ENCODE results near the gene TOR4A. TPM values are rescaled to one million over a fixed set of nuclear protein-coding genes. Genes with fewer than 3 reads are reported as not detected.
A peak's percentile ranks its signal among the peaks of the same experiment; 100 is the strongest.

Gene TOR4A
- total and polyA plus RNA-seq, 2 donors (not counting 1 experiment from before 2014, with no cell fraction given): 8.3 to 15.3 TPM

DNA sequence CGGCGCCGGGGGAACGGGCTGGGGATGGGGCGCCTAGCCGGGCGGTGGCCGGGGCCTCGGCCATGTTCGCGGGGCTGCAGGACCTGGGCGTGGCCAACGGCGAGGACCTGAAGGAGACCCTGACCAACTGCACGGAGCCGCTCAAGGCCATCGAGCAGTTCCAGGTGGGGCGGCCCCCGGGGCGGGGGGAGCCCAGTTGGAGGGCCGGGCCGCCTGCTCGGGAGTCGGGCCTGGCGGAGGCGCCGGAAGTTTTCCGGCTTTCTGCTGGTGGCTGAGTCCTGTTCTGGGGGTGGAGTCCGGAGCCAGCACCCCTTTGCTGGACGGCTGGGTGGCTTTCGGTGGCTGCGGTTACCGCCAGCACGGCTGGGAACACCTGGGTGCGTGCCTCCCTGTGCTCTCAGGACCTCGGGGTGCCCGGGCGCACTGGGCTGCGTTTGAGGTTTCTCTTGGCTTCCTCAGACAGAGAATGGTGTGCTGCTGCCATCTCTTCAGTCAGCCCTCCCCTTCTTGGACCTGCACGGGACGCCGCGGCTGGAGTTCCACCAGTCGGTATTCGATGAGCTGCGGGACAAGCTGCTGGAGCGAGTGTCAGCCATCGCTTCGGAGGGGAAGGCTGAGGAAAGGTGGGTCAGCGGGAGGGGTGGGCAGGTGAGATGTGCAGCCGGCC, 21.9 kb upstream of the TOR4A start:
- peak overlapping the region; percentile 85 for H3K9ac ChIP-seq (ENCODE audit: low read length)
- peak overlapping the region; percentile 92 for H3K4me2 ChIP-seq (replicated peaks; ENCODE audit: low read depth, low read length, poor library complexity, severe bottlenecking)
- peaks cover 18% of the 10 kb centered on the region for H4K20me1 ChIP-seq (ENCODE audit: control insufficient read depth, insufficient read depth, low read length, poor library complexity, severe bottlenecking)
- H3K4me3 ChIP-seq (ENCODE audit: control extremely low read depth in 1 of 5, extremely low read depth in 1 of 5, insufficient read depth in 1 of 5, low read depth in 2 of 5, low read length in 4 of 5): peak overlapping the region; percentile 23 to 95 (median 81)
- intact Hi-C loops (cut with micrococcal nuclease): loop anchor here (1.0 to 2.0 kb wide), 4 partner anchors 13 to 55 kb away; partner anchors contain the start of genes TOR4A, TPRN and TUBB4B
- no peaks in the 10 kb centered on the region for H3K27me3 Mint-ChIP-seq
- TF ChIP-seq, protein P1, sequence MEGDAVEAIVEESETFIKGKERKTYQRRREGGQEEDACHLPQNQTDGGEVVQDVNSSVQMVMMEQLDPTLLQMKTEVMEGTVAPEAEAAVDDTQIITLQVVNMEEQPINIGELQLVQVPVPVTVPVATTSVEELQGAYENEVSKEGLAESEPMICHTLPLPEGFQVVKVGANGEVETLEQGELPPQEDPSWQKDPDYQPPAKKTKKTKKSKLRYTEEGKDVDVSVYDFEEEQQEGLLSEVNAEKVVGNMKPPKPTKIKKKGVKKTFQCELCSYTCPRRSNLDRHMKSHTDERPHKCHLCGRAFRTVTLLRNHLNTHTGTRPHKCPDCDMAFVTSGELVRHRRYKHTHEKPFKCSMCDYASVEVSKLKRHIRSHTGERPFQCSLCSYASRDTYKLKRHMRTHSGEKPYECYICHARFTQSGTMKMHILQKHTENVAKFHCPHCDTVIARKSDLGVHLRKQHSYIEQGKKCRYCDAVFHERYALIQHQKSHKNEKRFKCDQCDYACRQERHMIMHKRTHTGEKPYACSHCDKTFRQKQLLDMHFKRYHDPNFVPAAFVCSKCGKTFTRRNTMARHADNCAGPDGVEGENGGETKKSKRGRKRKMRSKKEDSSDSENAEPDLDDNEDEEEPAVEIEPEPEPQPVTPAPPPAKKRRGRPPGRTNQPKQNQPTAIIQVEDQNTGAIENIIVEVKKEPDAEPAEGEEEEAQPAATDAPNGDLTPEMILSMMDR (IDR thresholded peaks at IDR 0.05): no peak
- TF ChIP-seq EZH2 (IDR thresholded peaks at IDR 0.05; ENCODE audit: borderline replicate concordance, insufficient read depth, low read depth, low read length, poor library complexity, severe bottlenecking): no peak
- ATAC-seq (ENCODE audit: low read depth): no peak
- H3K27me3 ChIP-seq (replicated peaks in 1 of 4; ENCODE audit: control extremely low read depth in 1 of 4, control insufficient read depth in 3 of 4, insufficient read depth in 4 of 4, low read length in 3 of 4): no peaks in the 10 kb centered on the region
- no peaks in the 10 kb centered on the region for H3K9me3 ChIP-seq (ENCODE audit: control extremely low read depth in 1 of 3, control insufficient read depth in 2 of 3, insufficient read depth in 1 of 3, low read length in 2 of 3)
- WGBS (ENCODE audit: insufficient coverage): 2% methylated on average over 51 of the region's 51 CpGs
- H3K79me2 ChIP-seq (ENCODE audit: control insufficient read depth, insufficient read depth, low read length): peaks cover 35% of the 10 kb centered on the region
- ChIA-PET POLR2A (interaction anchor here (1.0 to 3.5 kb wide), 3 partner anchors 13 to 167 kb away, joined by 3 to 29 read pairs (median 6); partner anchors contain the start of genes EXD3, NOXA1 and TUBB4B), CTCF (interaction anchor here (1.0 to 3.0 kb wide), 4 partner anchors 16 to 47 kb away, joined by 3 to 18 read pairs (median 8); partner anchors contain the start of genes CYSRT1, NRARP and TUBB4B)
- peak overlapping the region; percentile 86 for H3K4me3 Mint-ChIP-seq
- peak overlapping the region; percentile 3 to 72 for H3K27ac ChIP-seq (ENCODE audit: low read length in 2 of 2)
- peak overlapping the region; percentile 88 for H2AFZ ChIP-seq (ENCODE audit: insufficient read depth, low read depth, low read length, poor library complexity, severe bottlenecking)
- peaks cover 17 to 27% of the 10 kb centered on the region in 2 donors for H3K4me1 ChIP-seq (ENCODE audit: control insufficient read depth in 2 of 2, insufficient read depth in 2 of 2, low read length in 2 of 2)
- DNase-seq: no peak
- peak overlapping the region; percentile 89 for H3K27ac Mint-ChIP-seq
- peaks cover 0 to 14% of the 10 kb centered on the region in 2 experiments for H3K36me3 ChIP-seq (replicated peaks in 1 of 2; ENCODE audit: control extremely low read depth in 1 of 2, control insufficient read depth in 1 of 2, extremely low read depth in 1 of 2, insufficient read depth in 2 of 2, low read length in 1 of 2)
- H3K9me3 Mint-ChIP-seq (ENCODE audit: insufficient read depth): no peaks in the 10 kb centered on the region
- peaks cover 25% of the 10 kb centered on the region for H3K4me1 Mint-ChIP-seq

DNA sequence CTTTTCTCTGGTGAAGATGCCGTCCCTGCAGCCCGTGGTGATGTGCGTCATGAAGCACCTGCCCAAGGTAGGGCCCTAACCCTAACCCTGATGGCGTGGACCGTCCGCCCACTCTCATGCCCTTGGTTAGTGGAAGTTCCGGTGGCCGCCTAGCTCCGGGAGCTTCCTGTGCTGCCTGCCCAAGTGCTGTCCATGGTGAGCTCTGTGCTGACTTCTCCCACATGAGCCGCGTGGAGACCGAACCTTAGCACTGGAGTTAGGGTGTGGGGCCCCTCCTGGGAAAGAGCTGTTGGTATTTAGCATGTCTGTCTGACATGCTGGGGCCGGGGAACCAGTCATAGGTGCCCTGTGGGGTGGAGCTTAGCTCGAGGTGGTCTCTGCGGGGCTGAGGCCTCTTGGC, 21.2 kb upstream of the TOR4A start:
- Histone ChIP-seq H3K79me2 (ENCODE audit: control insufficient read depth, insufficient read depth, low read length) (peaks cover 35% of the 10 kb centered on the region), H3K9me3 (ENCODE audit: control extremely low read depth in 1 of 3, control insufficient read depth in 2 of 3, insufficient read depth in 1 of 3, low read length in 2 of 3) (no peaks in the 10 kb centered on the region), H4K20me1 (ENCODE audit: control insufficient read depth, insufficient read depth, low read length, poor library complexity, severe bottlenecking) (peaks cover 18% of the 10 kb centered on the region), H3K36me3 (replicated peaks in 1 of 2; ENCODE audit: control extremely low read depth in 1 of 2, control insufficient read depth in 1 of 2, extremely low read depth in 1 of 2, insufficient read depth in 2 of 2, low read length in 1 of 2) (peaks cover 0 to 14% of the 10 kb centered on the region in 2 experiments), H3K27ac (ENCODE audit: low read length in 2 of 2) (no peak overlapping the region), H3K4me1 (ENCODE audit: control insufficient read depth in 2 of 2, insufficient read depth in 2 of 2, low read length in 2 of 2) (peaks cover 17 to 27% of the 10 kb centered on the region in 2 donors), H3K4me2 (replicated peaks; ENCODE audit: low read depth, low read length, poor library complexity, severe bottlenecking) (peak overlapping the region; percentile 92), H3K9ac (ENCODE audit: low read length) (peak overlapping the region; percentile 85), H2AFZ (ENCODE audit: insufficient read depth, low read depth, low read length, poor library complexity, severe bottlenecking) (no peak overlapping the region), H3K27me3 (replicated peaks in 1 of 4; ENCODE audit: control extremely low read depth in 1 of 4, control insufficient read depth in 3 of 4, insufficient read depth in 4 of 4, low read length in 3 of 4) (no peaks in the 10 kb centered on the region), H3K4me3 (ENCODE audit: control extremely low read depth in 1 of 5, extremely low read depth in 1 of 5, insufficient read depth in 1 of 5, low read depth in 2 of 5, low read length in 4 of 5) (peak overlapping the region in 3 of 5 experiments; percentile 79 to 95 (median 81))
- peaks cover 25% of the 10 kb centered on the region for H3K4me1 Mint-ChIP-seq
- no peak for DNase-seq
- ChIA-PET CTCF (interaction anchor here (1.1 to 3.0 kb wide), 3 partner anchors 16 to 29 kb away, joined by 3 to 18 read pairs (median 8); partner anchors contain the start of genes RNF224 and TUBB4B), POLR2A (interaction anchor here (0.6 to 3.5 kb wide), 5 partner anchors 12 to 124 kb away, joined by 3 to 29 read pairs (median 5); partner anchors contain the start of gene TUBB4B)
- no peaks in the 10 kb centered on the region for H3K9me3 Mint-ChIP-seq (ENCODE audit: insufficient read depth)
- TF ChIP-seq EZH2 (IDR thresholded peaks at IDR 0.05; ENCODE audit: borderline replicate concordance, insufficient read depth, low read depth, low read length, poor library complexity, severe bottlenecking): no peak
- TF ChIP-seq, protein P1 (IDR thresholded peaks at IDR 0.05): no peak
- no peaks in the 10 kb centered on the region for H3K27me3 Mint-ChIP-seq
- intact Hi-C loops (cut with micrococcal nuclease): no loop called here
- peak overlapping the region; percentile 50 for H3K27ac Mint-ChIP-seq
- no peak for ATAC-seq (ENCODE audit: low read depth)
- WGBS (ENCODE audit: insufficient coverage): 97% methylated on average over 15 of the region's 15 CpGs
- peak overlapping the region; percentile 86 for H3K4me3 Mint-ChIP-seq

Measured in B cell (primary cell).